ENCODE measurements around the gene COPS7A.

- TF ChIP-seq, protein P1, sequence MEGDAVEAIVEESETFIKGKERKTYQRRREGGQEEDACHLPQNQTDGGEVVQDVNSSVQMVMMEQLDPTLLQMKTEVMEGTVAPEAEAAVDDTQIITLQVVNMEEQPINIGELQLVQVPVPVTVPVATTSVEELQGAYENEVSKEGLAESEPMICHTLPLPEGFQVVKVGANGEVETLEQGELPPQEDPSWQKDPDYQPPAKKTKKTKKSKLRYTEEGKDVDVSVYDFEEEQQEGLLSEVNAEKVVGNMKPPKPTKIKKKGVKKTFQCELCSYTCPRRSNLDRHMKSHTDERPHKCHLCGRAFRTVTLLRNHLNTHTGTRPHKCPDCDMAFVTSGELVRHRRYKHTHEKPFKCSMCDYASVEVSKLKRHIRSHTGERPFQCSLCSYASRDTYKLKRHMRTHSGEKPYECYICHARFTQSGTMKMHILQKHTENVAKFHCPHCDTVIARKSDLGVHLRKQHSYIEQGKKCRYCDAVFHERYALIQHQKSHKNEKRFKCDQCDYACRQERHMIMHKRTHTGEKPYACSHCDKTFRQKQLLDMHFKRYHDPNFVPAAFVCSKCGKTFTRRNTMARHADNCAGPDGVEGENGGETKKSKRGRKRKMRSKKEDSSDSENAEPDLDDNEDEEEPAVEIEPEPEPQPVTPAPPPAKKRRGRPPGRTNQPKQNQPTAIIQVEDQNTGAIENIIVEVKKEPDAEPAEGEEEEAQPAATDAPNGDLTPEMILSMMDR (IDR thresholded peaks at IDR 0.05) = no peak
- no peak for TF ChIP-seq POLR2A (IDR thresholded peaks at IDR 0.05; ENCODE audit: low read depth)
- TF ChIP-seq EP300 (IDR thresholded peaks at IDR 0.05) = no peak
- TF ChIP-seq POLR2AphosphoS5 (IDR thresholded peaks at IDR 0.05) = no peak
These were observed 23.2 kb upstream of the COPS7A start, which contains the start of gene PIANP for GRCh38 chr12:6700646-6701051.
